ENCODE results near the gene DOC2A.

DOC2A gene

GRCh38 chr16:29987371-29988085 lies 23.3 kb downstream of the DOC2A start:
- DNase-seq = no peak

GRCh38 chr16:29986931-29987330 lies 23.9 kb downstream of the DOC2A start:
- no peak for DNase-seq

GRCh38 chr16:29986231-29986630 lies 24.6 kb downstream of the DOC2A start:
- DNase-seq = no peak

GRCh38 chr16:29985271-29985811 lies 25.5 kb downstream of the DOC2A start:
- no peak for DNase-seq

GRCh38 chr16:29984764-29985147 lies 26.1 kb downstream of the DOC2A start:
- no peak for DNase-seq

GRCh38 chr16:29984137-29984763 lies 26.6 kb downstream of the DOC2A start:
- DNase-seq = no peak

GRCh38 chr16:29983420-29984136 lies 27.2 kb downstream of the DOC2A start:
- no peak for DNase-seq

- DNase-seq = no peak
Observed at GRCh38 chr16:29982560-29983419, 28.0 kb downstream of the DOC2A start.

- DNase-seq = no peak
Observed at GRCh38 chr16:29978564-29979270, 32.1 kb downstream of the DOC2A start.

- no peak for DNase-seq
Observed at GRCh38 chr16:29978081-29978480, 32.7 kb downstream of the DOC2A start.

GRCh38 chr16:29977063-29977825 lies 33.6 kb downstream of the DOC2A start:
- no peak for DNase-seq

GRCh38 chr16:29975811-29976511 lies 34.9 kb downstream of the DOC2A start:
- DNase-seq = peak; percentile 65

- DNase-seq = no peak
Observed at GRCh38 chr16:29975134-29975538, 35.7 kb downstream of the DOC2A start.

- peak; percentile 70 for DNase-seq
Observed at GRCh38 chr16:29974291-29975133, 36.3 kb downstream of the DOC2A start.

GRCh38 chr16:29973384-29974246 lies 37.2 kb downstream of the DOC2A start, which contains the start of gene TAOK2:
Gene TAOK2 (plus strand): TSS chr16:29973868. CDS start chr16:29977773, 3,905 bp downstream.
- DNase-seq = peak; percentile 100

- DNase-seq = no peak
Observed at GRCh38 chr16:29972992-29973383, 37.8 kb downstream of the DOC2A start.

GRCh38 chr16:29972500-29972899 lies 38.3 kb downstream of the DOC2A start:
- no peak for DNase-seq

GRCh38 chr16:29971304-29971703 lies 39.5 kb downstream of the DOC2A start:
- DNase-seq = no peak

- no peak for DNase-seq
Observed at GRCh38 chr16:29968205-29968604, 42.6 kb downstream of the DOC2A start.
